Suppressor macrophage (primary cell): Measurements from ENCODE around the gene WDR19.
"Not testable (repeated sequence)": the region's sequence is repeated elsewhere in the genome, so short reads cannot be mapped to it uniquely, and the experiment has no call there.

Experiments
- DNase-seq, 4 experiments: peaks; one replicate each; pipeline ENCODE4 v3.0.0-alpha.2; 2020 to 2022
- total RNA-seq, 17 experiments: gene quantifications; one replicate each; lab custom pipeline; 2026; ENCODE audit warnings: mixed read lengths in 6 of 17, inconsistent platforms in 3 of 17; lab: John Stamatoyannopoulos, UW

WDR19 gene
- total RNA-seq, result 5.2 to 23.0 (median 15.2) reads per million in 17 experiments

GRCh38 chr4:39181905-39182638, at the start of gene WDR19:
Gene WDR19, plus strand, starts transcription at chr4:39182529. Its CDS starts 29 bp downstream, at chr4:39182558.
- DNase-seq, result peak; percentile 99 to 100 (median 99)

GRCh38 chr4:39133623-39134022, 48.7 kb upstream of the WDR19 start:
- DNase-seq, result no peak

DNA sequence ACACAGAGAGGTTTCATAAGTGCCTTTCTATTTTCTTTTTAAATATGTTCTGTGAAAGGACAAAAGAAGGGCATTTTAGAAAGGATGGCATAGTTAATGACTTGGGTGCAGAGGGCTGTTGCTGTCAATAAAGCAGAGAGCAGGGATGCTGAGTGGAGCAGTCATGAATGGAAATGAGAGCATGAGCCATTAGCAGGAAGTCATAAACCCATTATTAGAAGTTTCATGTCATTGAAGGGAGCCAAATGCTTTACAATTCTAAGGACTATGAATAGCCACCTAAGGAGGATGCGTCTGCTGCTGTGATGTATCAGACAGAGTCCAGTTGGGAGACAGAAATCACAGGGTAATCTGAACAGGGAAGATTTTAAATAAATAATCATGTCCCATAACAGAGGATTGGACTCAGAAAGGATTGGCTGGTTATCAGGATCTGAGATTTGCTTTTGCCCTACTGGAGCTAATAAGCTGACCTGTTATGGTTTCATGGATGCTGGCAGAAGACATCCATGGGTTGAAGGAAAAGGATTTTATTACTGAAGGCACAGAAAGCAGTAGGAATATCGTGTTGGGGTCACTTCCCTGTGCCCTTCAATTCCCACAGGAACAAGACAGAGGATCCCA, 47.5 kb upstream of the WDR19 start:
- no peak for DNase-seq

DNA sequence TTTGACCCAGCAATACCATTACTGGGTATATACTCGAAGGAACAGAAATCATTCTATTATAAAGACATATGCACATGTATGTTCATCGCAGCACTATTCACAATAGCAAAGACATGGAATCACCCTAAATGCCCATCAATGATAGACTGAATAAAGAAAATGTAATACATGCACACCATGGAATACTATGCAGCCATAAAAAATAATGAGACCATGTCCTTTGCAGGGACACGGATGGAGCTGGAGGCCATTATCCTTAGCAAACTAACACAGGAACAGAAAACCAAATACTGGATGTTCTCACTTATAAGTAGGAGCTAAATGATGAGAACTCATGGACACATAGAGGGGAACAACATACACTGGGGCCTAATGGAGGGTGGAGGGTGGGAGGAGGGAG, 44.1 kb upstream of the WDR19 start:
- DNase-seq, result not testable (repeated sequence)

GRCh38 chr4:39146211-39146610, 36.1 kb upstream of the WDR19 start:
- no peak for DNase-seq

- DNase-seq, result no peak
Observed at GRCh38 chr4:39154009-39154408, 28.3 kb upstream of the WDR19 start.

GRCh38 chr4:39157520-39157919, 24.8 kb upstream of the WDR19 start:
- no peak for DNase-seq

GRCh38 chr4:39166177-39166576, 16.2 kb upstream of the WDR19 start:
- DNase-seq, result no peak

GRCh38 chr4:39166669-39167068, 15.7 kb upstream of the WDR19 start:
- DNase-seq, result no peak

- DNase-seq, result no peak
Observed at GRCh38 chr4:39169426-39169825, 12.9 kb upstream of the WDR19 start.

- DNase-seq, result peak in 1 of 4 experiments; percentile 5
Observed at GRCh38 chr4:39170301-39170700, 12.0 kb upstream of the WDR19 start.

- peak in 1 of 4 experiments; percentile 8 for DNase-seq
Observed at GRCh38 chr4:39178706-39179105, 3.6 kb upstream of the WDR19 start.

DNA sequence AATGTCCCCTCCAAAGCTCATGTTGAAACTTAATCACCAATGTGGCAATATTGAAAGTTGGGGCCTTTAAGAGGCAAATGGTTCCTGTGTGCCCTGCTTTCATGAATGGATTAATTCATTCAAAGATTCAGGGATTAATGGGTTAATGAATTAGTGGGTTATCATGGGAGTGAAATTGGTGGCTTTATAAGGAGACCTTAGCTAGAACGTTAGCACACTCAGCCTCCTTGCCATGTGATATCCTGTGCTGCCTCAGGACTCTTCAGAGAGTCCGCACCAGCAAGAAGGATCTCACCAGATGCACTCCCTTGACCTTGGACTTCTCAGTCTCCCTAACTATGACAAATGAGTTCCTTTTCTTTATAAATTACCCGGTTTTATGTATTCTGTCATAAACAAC, 2.6 kb upstream of the WDR19 start:
- no peak for DNase-seq

DNA sequence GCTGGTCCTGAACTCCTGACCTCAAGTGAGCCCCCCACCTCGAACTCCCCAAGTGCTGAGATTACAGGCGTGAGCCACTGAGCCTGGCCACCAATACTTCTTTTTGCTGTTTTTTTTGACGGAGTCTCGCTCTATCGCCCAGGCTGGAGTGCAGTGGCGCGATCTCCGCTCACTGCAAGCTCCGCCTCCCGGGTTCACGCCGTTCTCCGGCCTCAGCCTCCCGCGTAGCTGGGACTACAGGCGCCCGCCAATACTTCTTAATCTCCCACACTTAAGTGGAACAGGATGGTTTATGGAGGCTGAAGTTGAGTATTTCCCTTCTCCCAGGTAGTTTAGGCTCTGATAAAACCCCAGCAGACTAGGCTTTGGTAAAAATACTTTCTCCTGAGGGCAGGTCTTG, 1.7 kb upstream of the WDR19 start:
- DNase-seq, result not testable (repeated sequence)

GRCh38 chr4:39181520-39181904, 817 bp upstream of the WDR19 start:
- peak in 1 of 4 experiments; percentile 0 for DNase-seq

- DNase-seq, result no peak
Observed at GRCh38 chr4:39201963-39202362, 19.6 kb downstream of the WDR19 start.

DNA sequence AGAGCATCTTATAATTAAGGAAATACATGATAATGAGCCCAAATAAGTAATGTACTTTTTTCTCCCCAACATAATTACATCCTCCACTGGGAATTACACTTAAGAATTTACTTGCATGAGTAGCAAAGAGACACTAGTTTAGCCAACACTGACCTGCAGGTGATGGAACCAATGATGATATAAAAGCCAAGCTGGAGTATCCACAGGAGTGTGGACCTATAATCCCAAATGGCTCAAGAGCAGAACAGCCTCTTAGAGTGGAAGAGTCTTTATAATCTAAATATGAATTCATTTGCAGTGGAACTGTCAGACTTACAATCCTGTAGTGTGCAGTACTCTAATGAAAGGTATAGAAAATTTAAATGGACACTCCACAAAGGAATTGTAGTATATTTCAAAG, 22.2 kb downstream of the WDR19 start:
- no peak for DNase-seq

DNA sequence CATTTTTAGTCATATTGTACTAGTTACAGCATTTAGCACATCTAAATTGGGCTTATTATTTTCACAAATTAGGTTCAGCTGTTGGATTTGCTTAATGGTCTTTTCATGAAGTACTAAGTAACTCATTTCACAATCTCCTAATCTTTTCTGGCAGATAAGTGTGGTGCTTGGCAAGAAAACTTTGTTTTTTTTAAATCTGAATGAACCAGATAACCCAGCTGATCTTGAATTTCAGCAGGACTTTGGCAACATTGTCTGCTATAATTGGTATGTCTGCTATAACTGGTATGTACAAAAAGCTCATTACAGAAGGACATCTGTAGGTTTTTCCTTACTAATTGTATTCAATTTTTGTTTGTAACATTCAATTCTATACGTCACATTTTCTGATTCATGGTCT, 22.7 kb downstream of the WDR19 start:
- DNase-seq, result no peak

GRCh38 chr4:39205476-39205875, 23.1 kb downstream of the WDR19 start:
- DNase-seq, result no peak

GRCh38 chr4:39227906-39228305, 45.6 kb downstream of the WDR19 start:
- DNase-seq, result no peak

- no peak for DNase-seq
Observed at GRCh38 chr4:39228377-39228776, 46.0 kb downstream of the WDR19 start.

DNA sequence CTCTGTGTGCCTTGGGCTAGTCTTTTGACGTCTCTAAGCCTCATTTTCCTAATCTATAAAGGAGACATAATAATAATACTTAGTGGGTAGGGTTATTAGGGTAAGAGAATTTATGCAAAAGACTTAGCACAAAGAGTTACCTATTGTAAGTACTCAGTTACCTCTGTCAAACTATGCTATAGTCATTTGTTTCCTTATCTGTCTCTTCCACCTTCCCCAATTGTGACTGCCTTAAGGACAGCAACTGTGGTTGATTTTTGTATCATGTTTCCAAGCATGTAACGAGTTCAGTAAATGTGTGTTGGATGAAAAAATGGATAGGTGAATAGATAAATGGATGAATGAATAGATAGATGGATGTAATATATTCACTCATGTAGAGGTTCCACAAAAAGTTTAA, 48.1 kb downstream of the WDR19 start:
- DNase-seq, result no peak

DNA sequence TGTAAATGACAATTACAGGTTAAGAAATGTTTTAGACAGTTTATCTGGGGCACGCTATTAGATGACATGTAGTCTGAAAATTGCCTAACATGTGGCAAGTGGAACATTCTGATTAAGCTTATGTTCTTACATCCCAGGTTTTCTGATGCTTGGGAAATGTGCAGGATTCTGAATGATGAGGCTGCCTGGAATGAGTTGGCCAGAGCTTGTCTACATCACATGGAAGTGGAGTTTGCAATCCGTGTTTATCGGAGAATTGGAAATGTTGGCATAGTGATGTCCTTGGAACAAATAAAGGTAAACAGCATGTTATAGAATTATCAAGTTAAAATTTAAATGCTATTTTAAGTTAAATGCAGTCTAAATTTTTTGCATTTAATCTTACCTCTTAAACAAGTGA, 49.3 kb downstream of the WDR19 start:
- DNase-seq, result no peak

- DNase-seq, result no peak
Observed at GRCh38 chr4:39232100-39232499, 49.8 kb downstream of the WDR19 start.
